WERI-Rb-1 (cell line): ENCODE data around the gene MNAT1.
A peak's percentile ranks its signal among the peaks of the same experiment; 100 is the strongest.

ENCODE experiments used
- DNase-seq: peaks from one replicate; pipeline ENCODE4 v3.0.0-alpha.2; 2020
- H3K27ac ChIP-seq: fragments of 250-450 bp; sonication (Bioruptor Pico); 2 replicates; pipeline ENCODE4 v1.5.1; 2020; ENCODE audit warnings: mild to moderate bottlenecking, moderate library complexity
- H3K27me3 ChIP-seq: fragments of 250-450 bp; sonication (Bioruptor Pico); 2 replicates; pipeline ENCODE4 v1.5.1; 2021; ENCODE audit warnings: mild to moderate bottlenecking, low read depth, moderate library complexity; ENCODE audit not compliant: insufficient read depth, severe bottlenecking
- H3K36me3 ChIP-seq: fragments of 250-450 bp; sonication (Bioruptor Pico); 2 replicates; pipeline ENCODE4 v1.5.1; 2020; ENCODE audit warnings: mild to moderate bottlenecking, moderate library complexity
- H3K4me3 ChIP-seq: 2 replicates; pipeline ENCODE4 v1.5.1; 2011; ENCODE audit warnings: low read depth, mild to moderate bottlenecking, control low read depth, low read length
- H3K9me3 ChIP-seq: fragments of 250-450 bp; sonication (Bioruptor Pico); 2 replicates; pipeline ENCODE4 v1.5.1; 2021; ENCODE audit warnings: mild to moderate bottlenecking, moderate library complexity; ENCODE audit not compliant: severe bottlenecking
- TF ChIP-seq, protein P1 (sequence below): IDR thresholded peaks from 2 replicates; pipeline ENCODE4 v1.5.1; 2011; ENCODE audit warnings: low read depth, mild to moderate bottlenecking, control low read depth, inconsistent platforms, low read length

MNAT1 gene

DNA sequence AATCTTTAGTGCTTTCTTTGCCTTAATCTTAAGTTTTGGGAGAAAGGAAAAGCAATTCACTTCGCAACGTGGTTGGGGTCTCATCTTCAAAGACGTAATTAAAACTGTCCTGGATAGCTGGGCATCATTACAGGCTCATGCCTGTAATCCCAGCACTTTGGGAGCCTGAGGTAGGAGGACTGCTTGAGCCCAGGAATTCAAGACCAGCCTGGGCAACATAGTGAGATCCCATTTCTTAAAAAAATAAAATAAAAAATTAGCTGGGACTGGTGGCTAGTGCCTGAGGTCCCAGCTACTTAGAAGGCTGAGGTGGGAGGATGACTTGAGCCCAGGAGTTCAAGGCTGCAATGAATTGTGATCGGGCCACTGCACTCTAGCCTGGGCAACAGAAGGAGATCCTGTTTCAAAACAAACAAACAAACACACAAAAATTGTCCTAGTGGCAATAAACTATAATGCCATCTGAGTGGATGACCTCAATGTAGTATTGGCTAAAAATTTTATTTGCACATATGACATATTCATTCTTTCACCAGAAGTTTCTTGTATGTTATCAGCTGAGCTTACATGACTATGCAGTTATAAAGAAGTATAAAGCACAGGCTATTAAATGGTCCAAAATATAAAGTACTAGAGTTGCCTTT, 1.6 kb upstream of the MNAT1 start:
- TF ChIP-seq, protein P1, sequence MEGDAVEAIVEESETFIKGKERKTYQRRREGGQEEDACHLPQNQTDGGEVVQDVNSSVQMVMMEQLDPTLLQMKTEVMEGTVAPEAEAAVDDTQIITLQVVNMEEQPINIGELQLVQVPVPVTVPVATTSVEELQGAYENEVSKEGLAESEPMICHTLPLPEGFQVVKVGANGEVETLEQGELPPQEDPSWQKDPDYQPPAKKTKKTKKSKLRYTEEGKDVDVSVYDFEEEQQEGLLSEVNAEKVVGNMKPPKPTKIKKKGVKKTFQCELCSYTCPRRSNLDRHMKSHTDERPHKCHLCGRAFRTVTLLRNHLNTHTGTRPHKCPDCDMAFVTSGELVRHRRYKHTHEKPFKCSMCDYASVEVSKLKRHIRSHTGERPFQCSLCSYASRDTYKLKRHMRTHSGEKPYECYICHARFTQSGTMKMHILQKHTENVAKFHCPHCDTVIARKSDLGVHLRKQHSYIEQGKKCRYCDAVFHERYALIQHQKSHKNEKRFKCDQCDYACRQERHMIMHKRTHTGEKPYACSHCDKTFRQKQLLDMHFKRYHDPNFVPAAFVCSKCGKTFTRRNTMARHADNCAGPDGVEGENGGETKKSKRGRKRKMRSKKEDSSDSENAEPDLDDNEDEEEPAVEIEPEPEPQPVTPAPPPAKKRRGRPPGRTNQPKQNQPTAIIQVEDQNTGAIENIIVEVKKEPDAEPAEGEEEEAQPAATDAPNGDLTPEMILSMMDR: no peak
- no peak overlapping the region for H3K4me3 ChIP-seq
- no peak overlapping the region for H3K27ac ChIP-seq
- H3K27me3 ChIP-seq: no peaks in the 10 kb centered on the region
- no peaks in the 10 kb centered on the region for H3K36me3 ChIP-seq
- no peak for DNase-seq
- peaks cover 3% of the 10 kb centered on the region for H3K9me3 ChIP-seq

DNA sequence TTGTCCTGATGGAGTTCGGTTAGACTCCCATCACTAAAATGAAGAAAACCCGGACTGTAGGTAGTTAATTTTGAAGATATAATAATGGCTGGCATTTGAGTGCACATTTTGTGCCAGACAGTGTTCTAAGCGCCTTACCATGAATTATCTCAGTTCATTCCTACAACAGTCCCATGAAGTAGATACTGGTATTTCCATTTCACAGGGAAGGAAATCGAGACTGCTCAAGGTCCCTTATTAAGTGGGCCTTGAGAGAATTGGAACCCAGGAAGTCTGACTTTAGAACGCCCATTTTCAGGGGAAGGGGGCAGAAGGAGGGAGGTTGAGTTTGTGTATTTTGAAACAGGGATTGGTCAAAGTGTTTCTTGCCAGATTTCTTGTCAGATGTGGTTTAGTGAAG, 855 bp downstream of the MNAT1 start:
- Histone ChIP-seq H3K9me3 (peaks cover 3% of the 10 kb centered on the region), H3K27me3 (no peaks in the 10 kb centered on the region), H3K4me3 (peak overlapping the region; percentile 93), H3K36me3 (no peaks in the 10 kb centered on the region), H3K27ac (peak overlapping the region; percentile 71)
- DNase-seq: no peak
- TF ChIP-seq, protein P1: no peak

DNA sequence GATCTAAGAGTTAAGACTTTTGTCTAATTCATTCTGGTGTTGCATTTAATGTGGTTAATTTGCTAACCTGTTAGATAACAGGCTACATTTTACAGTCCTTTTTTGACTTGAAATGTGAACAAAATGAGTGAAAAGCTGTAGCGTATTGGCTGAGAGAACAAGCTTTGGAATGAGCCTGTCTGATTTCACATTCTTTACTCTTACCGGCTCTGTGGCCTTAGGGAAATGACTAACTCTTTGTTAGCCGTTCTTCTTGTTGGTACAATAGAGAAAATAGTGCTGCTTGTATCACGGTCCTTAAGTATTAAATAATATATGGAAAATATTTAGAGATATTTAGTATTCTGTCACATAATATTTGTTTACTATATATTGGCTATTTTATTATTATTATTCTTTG, 1.9 kb downstream of the MNAT1 start:
- Histone ChIP-seq H3K9me3 (no peaks in the 10 kb centered on the region), H3K36me3 (no peaks in the 10 kb centered on the region), H3K4me3 (no peak overlapping the region), H3K27ac (no peak overlapping the region), H3K27me3 (no peaks in the 10 kb centered on the region)
- TF ChIP-seq, protein P1: no peak
- no peak for DNase-seq

DNA sequence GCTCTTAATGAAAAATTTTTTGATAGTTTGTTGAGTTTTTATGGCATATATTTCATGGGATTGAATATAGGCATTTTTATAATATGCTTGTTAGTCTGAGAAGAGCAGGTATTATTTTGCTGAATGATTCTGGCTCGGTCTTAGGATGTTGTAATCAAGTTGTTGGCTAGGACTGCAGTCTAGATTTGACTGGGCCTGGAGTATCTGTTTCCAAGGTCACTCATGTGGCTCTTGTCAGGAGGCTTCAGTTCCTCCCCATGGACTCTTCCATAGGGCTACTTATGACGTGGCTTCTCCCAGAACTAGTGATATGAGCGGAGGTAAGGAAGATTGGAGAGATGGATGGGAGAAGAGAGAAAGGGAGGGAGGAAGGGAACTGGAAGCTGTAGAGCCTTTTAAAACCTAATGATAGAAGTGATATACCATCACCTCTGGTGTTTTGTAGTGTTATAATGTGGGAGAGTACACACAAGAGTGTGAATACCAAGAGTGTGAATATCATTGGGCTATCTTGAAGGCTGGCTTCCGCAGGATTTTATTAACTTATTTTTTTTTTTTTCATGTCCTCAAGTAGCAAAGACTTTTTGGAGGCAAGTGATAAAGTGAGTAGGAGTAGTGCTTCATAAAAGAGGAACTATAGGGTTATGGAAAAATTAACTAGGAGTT, 4.4 kb downstream of the MNAT1 start:
- no peaks in the 10 kb centered on the region for H3K36me3 ChIP-seq
- H3K27ac ChIP-seq: no peak overlapping the region
- no peak overlapping the region for H3K4me3 ChIP-seq
- no peaks in the 10 kb centered on the region for H3K9me3 ChIP-seq
- no peak for DNase-seq
- TF ChIP-seq, protein P1: no peak
- no peaks in the 10 kb centered on the region for H3K27me3 ChIP-seq

DNA sequence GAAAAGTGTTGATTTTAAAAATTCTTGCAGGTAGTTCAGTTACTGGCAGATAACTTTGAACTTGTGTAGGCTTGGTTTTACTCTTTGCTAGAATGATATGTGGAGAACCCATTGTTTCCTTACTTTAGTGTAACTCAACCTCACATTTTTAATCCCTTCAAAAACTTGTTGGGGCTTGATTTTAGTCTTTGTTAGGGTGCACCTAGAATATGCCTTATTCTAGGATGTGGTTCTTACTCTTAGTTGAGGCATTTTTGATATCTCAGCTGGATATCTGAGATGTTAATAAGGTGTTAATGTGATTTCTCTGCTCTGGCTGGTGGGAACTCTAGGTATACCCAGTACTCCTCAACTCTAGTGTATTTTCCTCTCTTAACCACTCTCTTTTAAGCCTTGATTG, 10.0 kb downstream of the MNAT1 start:
- DNase-seq: no peak
- Histone ChIP-seq H3K27ac (no peak overlapping the region), H3K27me3 (no peaks in the 10 kb centered on the region), H3K4me3 (no peak overlapping the region), H3K9me3 (no peaks in the 10 kb centered on the region), H3K36me3 (no peaks in the 10 kb centered on the region)
- TF ChIP-seq, protein P1: no peak
